Measurements from ENCODE around the gene TBL1X.

DNA sequence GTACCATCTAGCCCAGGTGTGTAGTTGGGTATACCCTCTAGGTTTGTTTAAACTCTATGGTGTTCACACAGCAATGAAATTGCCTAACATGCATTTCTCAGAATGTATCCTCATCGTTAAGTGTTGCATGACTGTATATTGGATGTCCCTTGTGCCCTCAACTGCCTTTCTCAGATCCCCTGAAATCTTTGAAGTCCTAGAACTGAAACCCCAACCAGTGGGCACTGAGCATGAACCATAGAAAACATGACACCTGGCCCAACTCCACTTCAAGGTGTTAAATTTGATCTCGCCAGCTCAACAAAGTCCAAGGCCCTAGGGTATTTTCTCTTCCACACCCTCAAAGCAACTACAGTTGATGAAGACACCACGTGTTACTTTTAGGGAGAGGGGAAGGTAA is 265.2 kb downstream of the TBL1X start:
- TF ChIP-seq, protein P1, sequence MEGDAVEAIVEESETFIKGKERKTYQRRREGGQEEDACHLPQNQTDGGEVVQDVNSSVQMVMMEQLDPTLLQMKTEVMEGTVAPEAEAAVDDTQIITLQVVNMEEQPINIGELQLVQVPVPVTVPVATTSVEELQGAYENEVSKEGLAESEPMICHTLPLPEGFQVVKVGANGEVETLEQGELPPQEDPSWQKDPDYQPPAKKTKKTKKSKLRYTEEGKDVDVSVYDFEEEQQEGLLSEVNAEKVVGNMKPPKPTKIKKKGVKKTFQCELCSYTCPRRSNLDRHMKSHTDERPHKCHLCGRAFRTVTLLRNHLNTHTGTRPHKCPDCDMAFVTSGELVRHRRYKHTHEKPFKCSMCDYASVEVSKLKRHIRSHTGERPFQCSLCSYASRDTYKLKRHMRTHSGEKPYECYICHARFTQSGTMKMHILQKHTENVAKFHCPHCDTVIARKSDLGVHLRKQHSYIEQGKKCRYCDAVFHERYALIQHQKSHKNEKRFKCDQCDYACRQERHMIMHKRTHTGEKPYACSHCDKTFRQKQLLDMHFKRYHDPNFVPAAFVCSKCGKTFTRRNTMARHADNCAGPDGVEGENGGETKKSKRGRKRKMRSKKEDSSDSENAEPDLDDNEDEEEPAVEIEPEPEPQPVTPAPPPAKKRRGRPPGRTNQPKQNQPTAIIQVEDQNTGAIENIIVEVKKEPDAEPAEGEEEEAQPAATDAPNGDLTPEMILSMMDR (IDR thresholded peaks at IDR 0.05) = no peak
- TF ChIP-seq POLR2A (IDR thresholded peaks at IDR 0.05) = no peak
- no peak for TF ChIP-seq POLR2AphosphoS5 (IDR thresholded peaks at IDR 0.05)
- TF ChIP-seq EP300 (IDR thresholded peaks at IDR 0.05) = no peak
